GM18499 (cell line): ENCODE data around the gene PLP2.

ENCODE experiments used
- ATAC-seq: cut with Tn5 transposase; IDR thresholded peaks from one replicate; pipeline ENCODE4 v1.9.1; 2021; ENCODE audit warnings: moderate number of reproducible peaks; ENCODE audit not compliant: insufficient read depth, unreplicated experiment

Gene PLP2

GRCh38 chrX:49184294-49185281 lies 12.9 kb downstream of the PLP2 start:
- no peak for ATAC-seq

- no peak for ATAC-seq
Observed at GRCh38 chrX:49186125-49187027, 14.7 kb downstream of the PLP2 start, which contains the start of gene PRICKLE3. Gene PRICKLE3, minus strand, starts transcription at chrX:49186373. Its CDS starts 76 bp downstream, at chrX:49186297.

GRCh38 chrX:49187028-49187394 lies 15.3 kb downstream of the PLP2 start:
- no peak for ATAC-seq

- no peak for ATAC-seq
Observed at GRCh38 chrX:49187526-49187925, 15.8 kb downstream of the PLP2 start.

GRCh38 chrX:49188468-49189076 lies 16.9 kb downstream of the PLP2 start:
- no peak for ATAC-seq

- ATAC-seq: no peak
Observed at GRCh38 chrX:49189606-49190005, 17.9 kb downstream of the PLP2 start.

GRCh38 chrX:49190821-49191573 lies 19.3 kb downstream of the PLP2 start:
- peak; percentile 86 for ATAC-seq

- no peak for ATAC-seq
Observed at GRCh38 chrX:49191574-49192011, 19.9 kb downstream of the PLP2 start.

GRCh38 chrX:49192722-49193328 lies 21.1 kb downstream of the PLP2 start:
- no peak for ATAC-seq

GRCh38 chrX:49193542-49193964 lies 21.9 kb downstream of the PLP2 start:
- no peak for ATAC-seq

- ATAC-seq: no peak
Observed at GRCh38 chrX:49197543-49198087, 25.9 kb downstream of the PLP2 start.

GRCh38 chrX:49198540-49199314 lies 27.0 kb downstream of the PLP2 start:
- no peak for ATAC-seq

- ATAC-seq: no peak
Observed at GRCh38 chrX:49199315-49199595, 27.6 kb downstream of the PLP2 start.

- no peak for ATAC-seq
Observed at GRCh38 chrX:49199906-49200771, 28.4 kb downstream of the PLP2 start, which contains the start of gene SYP. Gene SYP, minus strand, starts transcription at chrX:49200193. Its CDS starts 7 bp downstream, at chrX:49200186.

GRCh38 chrX:49202022-49202421 lies 30.3 kb downstream of the PLP2 start:
- ATAC-seq: no peak

- ATAC-seq: no peak
Observed at GRCh38 chrX:49203536-49203935, 31.8 kb downstream of the PLP2 start.

GRCh38 chrX:49204017-49204416 lies 32.3 kb downstream of the PLP2 start:
- no peak for ATAC-seq
